KG1 (cell line): ENCODE data around the gene RIPK4.
"Not testable (repeated sequence)": the region's sequence is repeated elsewhere in the genome, so short reads cannot be mapped to it uniquely, and the experiment has no call there.

ENCODE experiments used
- DNase-seq: peaks from one replicate; lab custom pipeline; 2025; lab: John Stamatoyannopoulos, UW

The RIPK4 gene

GRCh38 chr21:41714299-41714865 lies 52.5 kb downstream of the RIPK4 start:
- not testable (repeated sequence) for DNase-seq

GRCh38 chr21:41713495-41714281 lies 53.2 kb downstream of the RIPK4 start:
- no peak for DNase-seq

GRCh38 chr21:41712730-41713129 lies 54.1 kb downstream of the RIPK4 start:
- DNase-seq: no peak

- DNase-seq: no peak
Measured at GRCh38 chr21:41712201-41712600, 54.7 kb downstream of the RIPK4 start.

GRCh38 chr21:41711416-41712007 lies 55.3 kb downstream of the RIPK4 start:
- no peak for DNase-seq

GRCh38 chr21:41710823-41711160 lies 56.1 kb downstream of the RIPK4 start:
- DNase-seq: no peak

GRCh38 chr21:41709965-41710822 lies 56.7 kb downstream of the RIPK4 start:
- no peak for DNase-seq

GRCh38 chr21:41709166-41709565 lies 57.7 kb downstream of the RIPK4 start:
- DNase-seq: no peak

GRCh38 chr21:41707960-41708330 lies 58.9 kb downstream of the RIPK4 start:
- DNase-seq: no peak

GRCh38 chr21:41707231-41707959 lies 59.5 kb downstream of the RIPK4 start:
- no peak for DNase-seq

GRCh38 chr21:41706678-41707077 lies 60.2 kb downstream of the RIPK4 start:
- no peak for DNase-seq

GRCh38 chr21:41706263-41706639 lies 60.6 kb downstream of the RIPK4 start:
- DNase-seq: no peak

- DNase-seq: no peak
Measured at GRCh38 chr21:41705546-41706262, 61.1 kb downstream of the RIPK4 start.

- no peak for DNase-seq
Measured at GRCh38 chr21:41703857-41704501, 62.9 kb downstream of the RIPK4 start.

GRCh38 chr21:41701749-41702148 lies 65.1 kb downstream of the RIPK4 start:
- no peak for DNase-seq

- DNase-seq: no peak
Measured at GRCh38 chr21:41699311-41699710, 67.5 kb downstream of the RIPK4 start.

- no peak for DNase-seq
Measured at GRCh38 chr21:41698071-41698470, 68.8 kb downstream of the RIPK4 start.

- DNase-seq: no peak
Measured at GRCh38 chr21:41695513-41695912, 71.3 kb downstream of the RIPK4 start.

- not testable (repeated sequence) for DNase-seq
Measured at GRCh38 chr21:41694042-41694441, 72.8 kb downstream of the RIPK4 start.

GRCh38 chr21:41692185-41692565 lies 74.7 kb downstream of the RIPK4 start:
- DNase-seq: no peak
